Frontal cortex (tissue), 4 donors: ENCODE measurements around the gene PPP1R1C. TPM values are rescaled to one million over a fixed set of nuclear protein-coding genes. Genes with fewer than 3 reads are reported as not detected.
"Not testable (repeated sequence)": the region's sequence is repeated elsewhere in the genome, so short reads cannot be mapped to it uniquely, and the experiment has no call there.

ENCODE experiments used
- DNase-seq, 2 donors: peaks; one replicate each; pipeline ENCODE4 v3.0.0; 2012; ENCODE audit warnings: low spot score in 2 of 2
- FAIRE-seq: peaks from 2 replicates; lab custom pipeline; 2012; peaks lifted over from hg19 to GRCh38; lab: Jason Lieb, UNC
- total RNA-seq: library from RNA; depleted of rRNA; stranded (reverse); fragments of >200 nt; gene quantifications from one replicate; pipeline ENCODE4 v1.2.3, GENCODE V29; 2014
- donor health status: control.
- donor health status: control.
- donor health status: control.

The PPP1R1C gene
- total RNA-seq, 1 donor from 2014 or later = under 0.01 TPM

DNA sequence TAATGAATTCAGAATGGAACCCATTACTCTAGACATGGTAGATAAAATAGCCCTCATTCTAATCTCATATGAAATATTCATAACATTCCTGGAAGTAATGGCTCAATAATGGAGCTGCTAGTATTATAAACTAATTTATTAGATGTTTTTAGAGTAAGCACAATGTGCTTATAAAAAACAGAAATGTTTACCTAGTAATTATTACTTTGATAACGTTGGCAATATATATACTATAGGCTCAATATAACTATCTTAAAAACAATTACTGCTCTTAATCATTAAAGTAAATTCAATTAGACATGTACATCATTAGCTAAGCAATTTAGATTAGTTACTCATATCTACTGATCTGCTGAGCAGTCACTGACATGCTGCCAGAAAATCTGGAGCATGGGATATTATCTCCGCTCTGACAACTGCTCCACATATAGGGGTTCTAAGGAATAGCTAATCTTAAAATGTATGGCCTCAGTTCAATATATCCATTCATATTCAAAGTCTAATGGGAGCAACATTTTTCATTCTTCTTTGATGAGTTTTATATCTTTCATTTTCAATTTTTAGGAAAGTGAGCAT, 19.4 kb downstream of the PPP1R1C start:
- DNase-seq = no peak
- no peak for FAIRE-seq

DNA sequence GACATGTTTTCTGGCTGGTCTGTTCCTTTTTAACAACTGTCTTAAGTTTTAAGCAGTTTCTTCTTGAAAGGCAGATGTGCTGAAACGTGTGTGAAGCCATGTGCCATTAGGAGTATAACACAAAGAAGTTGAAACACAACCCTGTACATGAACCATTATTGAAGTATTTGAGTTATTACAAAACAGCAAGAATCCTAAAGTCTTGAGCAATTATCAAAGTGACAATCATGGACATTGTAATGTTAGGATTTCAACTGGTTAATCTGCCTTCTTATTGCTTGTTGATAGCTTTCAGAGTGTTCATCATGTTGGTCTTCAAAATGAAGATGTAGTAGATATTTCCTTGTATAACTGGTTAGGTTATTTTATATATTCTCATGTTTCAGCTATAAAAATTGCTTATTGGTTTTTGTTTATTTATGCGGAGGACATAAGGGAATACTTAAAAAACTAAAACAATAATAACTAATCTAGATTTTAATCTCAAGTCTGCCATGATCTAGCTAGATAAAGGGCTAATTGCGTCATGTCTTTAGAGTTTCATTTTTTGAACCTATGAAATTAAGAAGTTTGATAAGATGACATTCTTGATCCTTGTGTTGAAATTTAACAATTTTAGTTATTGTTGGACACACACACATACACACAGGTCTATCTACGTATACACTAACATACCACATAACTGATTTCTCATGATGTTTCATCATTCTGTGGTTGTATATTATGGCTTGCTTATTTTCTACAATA, 21.1 kb downstream of the PPP1R1C start:
- DNase-seq (no peak), FAIRE-seq (no peak)

DNA sequence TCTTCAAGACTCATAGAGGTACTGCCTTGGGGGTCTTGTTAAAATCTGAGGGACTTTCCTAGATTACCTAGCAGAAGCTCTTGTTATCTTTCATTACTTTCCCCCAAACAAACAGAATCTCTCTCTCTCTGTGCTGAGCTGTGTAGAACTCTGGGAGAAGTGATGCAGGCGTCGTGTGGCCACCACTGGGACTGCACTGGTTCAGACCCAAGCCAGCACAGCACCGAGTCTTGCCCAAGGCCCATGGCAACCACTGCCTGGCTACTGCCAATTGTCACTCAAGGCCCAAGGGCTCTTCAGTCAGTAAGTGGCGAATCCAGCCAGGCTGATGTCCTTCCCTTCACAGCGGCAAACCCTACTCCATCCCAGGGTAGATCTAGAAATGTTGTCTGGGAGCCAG, 28.6 kb downstream of the PPP1R1C start:
- no peak for DNase-seq
- no peak for FAIRE-seq

DNA sequence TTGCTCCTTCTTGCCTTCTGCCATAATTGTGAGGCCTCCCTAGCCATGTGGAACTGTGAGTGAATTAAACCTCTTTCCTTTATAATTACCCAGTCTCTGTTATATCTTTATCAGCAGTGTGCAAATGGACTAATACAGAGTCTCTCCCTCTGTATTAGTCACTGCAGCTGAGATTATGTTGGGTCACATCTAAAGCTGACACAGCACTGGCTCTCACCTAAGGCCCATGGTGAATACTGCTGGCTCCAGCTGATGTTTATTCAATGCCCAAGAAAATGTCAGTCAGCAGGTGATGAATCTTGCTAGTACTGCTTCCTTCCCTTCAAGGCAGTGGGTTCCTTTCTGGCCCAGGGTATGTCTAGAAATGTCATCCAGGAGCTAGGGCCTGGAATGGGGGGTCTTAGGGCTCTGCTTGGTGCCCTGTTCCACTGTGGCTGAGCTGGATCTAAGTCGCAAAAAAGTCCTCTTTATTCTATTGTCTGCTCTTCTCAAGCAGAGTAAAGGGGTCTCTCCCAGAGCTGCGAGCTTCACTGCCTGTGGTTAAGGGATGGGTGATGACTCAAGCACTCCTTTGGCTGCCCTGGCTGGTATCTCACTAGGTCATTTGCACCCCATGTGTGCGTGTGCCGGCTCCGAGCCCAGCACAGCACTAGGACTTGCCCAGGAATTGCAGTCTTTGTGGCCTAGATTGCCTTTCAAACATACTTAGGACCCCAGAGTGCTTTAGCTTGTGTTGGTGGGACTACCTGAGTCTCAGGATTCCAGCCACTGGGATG, 29.9 kb downstream of the PPP1R1C start:
- no peak for FAIRE-seq
- DNase-seq = no peak

DNA sequence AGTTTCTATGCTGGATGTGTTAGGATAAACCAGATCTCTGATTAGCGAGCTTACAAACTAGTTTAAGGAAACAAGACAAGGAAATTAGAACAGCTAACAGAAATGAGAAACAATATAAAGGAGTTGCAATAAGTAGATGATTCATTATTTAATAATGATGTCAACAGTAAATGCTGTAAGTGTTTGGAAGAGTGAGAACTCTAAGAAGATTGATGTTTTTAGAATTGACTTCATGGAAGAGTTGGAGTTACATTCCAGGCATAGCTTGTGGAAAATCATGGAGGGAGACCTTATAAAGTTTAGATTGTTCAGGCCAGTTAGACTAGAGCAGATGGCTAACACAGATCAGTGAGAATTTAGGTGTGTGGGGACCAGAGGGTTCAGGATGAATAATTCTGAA, 32.6 kb downstream of the PPP1R1C start:
- FAIRE-seq (no peak), DNase-seq (no peak)

DNA sequence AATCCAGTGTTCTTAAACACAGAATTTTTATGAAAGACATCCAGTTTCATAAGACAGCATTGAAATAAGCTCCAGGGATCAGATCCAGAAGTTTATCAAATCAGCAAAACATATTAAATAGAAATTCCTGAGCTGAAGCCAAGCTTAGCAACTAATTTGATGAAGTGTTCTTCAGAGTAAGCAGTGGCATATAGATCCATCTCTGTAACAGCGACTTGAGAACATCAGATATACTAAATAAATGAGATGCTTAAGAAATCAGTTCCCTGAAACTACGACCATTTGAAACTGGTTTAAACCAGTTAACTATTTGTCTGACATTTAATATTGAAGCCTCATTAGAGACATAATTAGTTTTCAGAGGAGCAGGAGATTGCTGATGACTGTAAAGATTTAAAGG, 34.1 kb downstream of the PPP1R1C start:
- FAIRE-seq = no peak
- no peak for DNase-seq

DNA sequence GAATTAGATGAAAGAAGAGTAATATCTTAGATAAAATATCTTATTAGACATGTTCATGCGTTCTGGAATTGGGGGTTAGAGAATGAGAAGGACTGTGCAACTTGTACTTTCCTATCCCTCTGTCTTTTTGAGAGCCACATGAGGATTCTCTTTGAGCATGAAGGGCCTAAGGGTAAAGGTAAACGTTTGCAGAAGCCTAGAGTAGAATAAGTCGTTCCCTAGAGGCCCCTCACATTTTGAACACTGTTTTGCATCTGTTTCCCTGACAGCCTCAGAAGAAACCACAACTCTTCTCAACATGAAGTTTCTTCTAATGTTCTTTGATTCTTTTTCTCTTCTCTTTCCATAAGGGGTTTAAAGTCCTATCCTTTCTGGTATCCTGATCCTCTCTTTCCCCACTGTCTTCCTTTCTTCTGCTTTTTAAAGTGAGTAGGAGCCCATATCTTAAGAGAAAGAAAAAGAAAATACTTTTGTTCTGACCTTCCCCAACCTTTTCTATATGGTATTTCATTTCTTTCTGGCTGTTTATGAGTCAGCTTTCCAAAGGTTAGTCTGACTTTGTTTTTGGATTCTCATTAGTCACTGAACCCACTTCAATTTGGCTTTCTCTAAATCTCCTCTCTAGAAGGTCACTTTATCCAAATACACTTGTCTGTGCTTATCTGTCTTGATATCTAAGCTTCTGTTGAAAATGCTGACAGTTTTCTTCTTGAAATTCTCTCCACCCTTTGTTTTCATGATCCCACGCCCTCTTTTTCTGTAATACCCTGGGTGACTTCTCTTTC, 34.8 kb downstream of the PPP1R1C start:
- DNase-seq = no peak
- FAIRE-seq = no peak

DNA sequence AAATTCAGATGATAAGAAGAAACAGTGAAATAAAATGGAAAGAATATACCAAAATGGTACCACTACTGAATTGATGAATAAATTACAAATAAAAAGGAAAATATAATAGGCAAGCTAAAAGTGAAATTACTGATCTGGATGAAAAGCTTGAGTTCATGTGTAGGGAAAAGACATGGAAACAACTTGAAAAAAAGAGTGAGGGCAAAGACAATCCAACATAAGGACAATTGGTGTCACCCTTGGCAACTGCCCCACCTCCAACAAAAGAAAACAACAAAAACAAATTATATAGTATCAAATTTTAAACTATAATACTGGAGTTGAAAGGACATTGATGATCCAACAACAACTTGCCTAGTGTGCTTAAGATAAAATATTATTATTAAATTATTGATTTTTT, 37.6 kb downstream of the PPP1R1C start:
- no peak for DNase-seq
- FAIRE-seq = no peak

DNA sequence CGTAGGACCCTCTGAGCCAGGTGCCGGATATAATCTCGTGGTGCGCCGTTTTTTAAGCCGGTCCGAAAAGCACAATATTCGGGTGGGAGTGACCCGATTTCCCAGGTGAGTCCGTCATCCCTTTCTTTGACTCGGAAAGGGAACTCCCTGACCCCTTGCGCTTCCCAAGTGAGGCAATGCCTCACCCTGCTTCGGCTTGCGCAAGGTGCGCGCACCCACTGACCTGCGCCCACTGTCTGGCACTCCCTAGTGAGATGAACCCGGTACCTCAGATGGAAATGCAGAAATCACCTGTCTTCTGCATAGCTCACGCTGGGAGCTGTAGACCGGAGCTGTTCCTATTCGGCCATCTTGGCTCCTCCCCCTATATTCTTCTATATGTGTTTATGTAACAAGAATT, 45.2 kb downstream of the PPP1R1C start:
- FAIRE-seq = not testable (repeated sequence)

DNA sequence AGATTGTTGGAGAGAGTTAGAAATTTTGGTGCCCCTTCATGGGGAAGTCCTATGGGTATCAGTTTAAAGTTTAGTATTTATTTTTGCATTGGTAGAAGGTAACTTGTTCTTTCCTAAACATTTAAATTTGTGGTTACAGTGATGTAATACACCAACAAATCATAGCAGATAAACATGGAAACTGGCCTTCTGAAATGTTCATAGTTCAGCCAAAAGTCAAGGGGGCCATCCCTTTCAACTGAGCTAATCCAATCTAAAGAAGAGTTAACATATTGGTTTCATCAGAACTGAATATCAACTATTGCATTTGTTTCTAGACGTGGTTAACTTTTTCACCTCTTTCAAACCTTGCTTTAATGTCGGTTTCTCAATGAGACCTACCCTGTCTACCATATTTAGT, 46.3 kb downstream of the PPP1R1C start:
- DNase-seq (no peak), FAIRE-seq (no peak)

More for the DNA sequence above, 45.2 kb downstream of the PPP1R1C start:
- DNase-seq = not testable (repeated sequence)

DNA sequence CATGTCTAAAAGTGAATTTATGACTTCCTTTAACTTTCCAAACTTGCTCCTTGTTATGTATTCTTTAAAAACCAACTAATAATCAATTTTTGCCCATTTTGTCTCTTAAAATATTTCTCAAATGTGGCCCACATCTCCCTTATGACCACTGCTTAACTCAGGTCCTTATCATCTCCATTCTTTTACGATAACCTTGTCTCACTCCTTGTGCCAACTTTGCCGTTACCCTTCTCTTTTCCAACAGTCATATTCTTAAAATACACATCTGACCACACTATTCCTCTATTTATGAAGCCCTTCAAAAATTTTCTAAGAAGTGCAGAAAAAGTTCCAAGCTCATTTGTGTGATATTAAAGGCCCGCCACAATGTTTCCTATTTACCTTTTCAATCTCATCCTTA, 47.8 kb downstream of the PPP1R1C start:
- FAIRE-seq (no peak), DNase-seq (no peak)

DNA sequence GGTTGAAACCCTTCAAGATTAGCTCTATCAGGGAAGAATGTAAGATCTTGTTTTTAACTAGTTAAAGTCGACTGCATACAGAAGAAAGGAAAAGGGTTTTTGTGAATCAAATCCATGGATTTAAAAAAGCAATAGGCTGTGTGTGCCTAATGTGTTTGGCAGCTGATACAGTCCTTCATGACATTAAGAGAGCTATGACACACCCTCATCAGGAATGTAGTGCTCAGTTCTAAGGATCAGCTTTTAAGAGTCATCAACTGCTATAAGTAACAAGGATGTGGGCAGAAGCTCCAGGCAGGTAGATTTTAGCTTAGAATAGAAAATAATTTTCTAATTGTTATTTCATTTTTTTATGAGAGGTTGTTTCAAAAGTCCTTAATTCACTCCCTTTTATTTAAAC, 52.9 kb downstream of the PPP1R1C start:
- FAIRE-seq = no peak

DNA sequence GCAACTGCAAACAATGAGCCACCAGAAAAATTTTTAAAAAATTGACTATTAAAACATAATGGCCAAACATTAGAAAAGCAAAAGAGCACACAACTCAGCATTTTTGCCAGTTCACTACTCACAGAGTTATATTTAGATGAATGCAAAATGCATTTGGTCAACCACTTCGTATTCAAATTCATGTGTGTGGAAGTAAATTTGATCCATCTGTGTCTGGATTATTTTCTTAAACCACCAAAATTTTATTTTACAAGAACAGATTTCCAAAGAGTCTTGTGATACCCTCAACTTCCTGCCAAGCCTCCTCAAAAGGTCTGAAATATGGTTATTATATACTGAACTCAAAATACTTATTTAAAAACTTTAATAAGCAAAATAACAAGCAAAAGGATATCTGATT, 57.4 kb downstream of the PPP1R1C start:
- no peak for FAIRE-seq
- no peak for DNase-seq

More for the DNA sequence above, 52.9 kb downstream of the PPP1R1C start:
- no peak for DNase-seq

DNA sequence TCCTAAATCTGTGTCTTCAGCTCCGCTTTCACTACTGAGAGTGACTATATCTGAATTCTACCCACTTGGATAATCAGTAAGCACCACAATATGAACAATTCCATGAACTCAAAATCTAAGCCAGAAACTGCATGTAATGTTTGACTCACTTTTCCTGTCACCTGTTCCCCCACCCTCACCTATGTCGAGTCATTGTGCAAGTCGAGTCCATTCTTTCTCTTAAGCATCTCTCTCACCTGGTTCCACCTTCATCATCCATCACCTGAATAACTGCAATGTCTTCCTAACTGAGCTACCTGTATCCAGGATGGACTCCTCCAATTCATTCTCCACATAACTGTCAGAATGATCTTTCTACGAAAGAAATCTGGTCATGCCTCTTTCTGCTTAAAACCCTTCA, 58.2 kb downstream of the PPP1R1C start:
- DNase-seq (no peak), FAIRE-seq (no peak)

DNA sequence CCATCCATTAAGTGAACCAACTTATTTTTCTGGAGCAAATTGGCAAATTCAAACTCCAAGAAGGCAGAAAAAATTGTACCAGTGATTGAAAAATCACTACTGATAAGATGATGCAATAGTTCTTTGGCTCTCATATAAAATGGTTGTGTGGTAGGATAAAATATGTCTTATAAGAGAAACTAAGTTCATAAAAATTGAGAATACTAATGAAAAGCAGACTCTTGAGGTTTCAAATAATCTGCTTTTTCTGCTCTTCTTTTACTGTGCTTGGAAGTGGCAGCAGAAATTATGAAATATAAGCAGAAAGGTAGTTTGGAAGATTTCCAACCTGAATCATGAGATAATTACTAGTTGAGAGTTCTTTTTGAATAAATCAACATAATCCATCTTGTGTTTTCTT, 61.9 kb downstream of the PPP1R1C start:
- DNase-seq (no peak), FAIRE-seq (no peak)

DNA sequence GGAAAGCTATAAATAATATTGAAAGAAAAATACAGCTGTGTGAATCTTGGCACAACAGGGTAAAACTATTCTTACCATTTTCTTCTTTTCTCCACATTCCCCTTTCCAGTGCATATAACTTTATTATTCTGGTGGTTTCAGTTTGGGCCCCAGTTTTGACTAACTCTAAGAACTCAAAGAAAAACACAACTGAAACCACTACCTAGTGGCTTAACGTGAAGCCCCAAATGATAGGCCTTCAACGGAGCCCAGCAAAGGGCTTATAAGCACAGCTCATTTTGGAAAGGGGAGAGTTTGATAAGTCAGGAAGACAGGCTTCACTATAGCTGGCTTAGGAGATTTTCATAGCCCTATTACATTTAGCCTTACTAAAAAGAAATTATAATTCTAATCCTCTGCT, 62.4 kb downstream of the PPP1R1C start:
- DNase-seq (no peak), FAIRE-seq (no peak)

DNA sequence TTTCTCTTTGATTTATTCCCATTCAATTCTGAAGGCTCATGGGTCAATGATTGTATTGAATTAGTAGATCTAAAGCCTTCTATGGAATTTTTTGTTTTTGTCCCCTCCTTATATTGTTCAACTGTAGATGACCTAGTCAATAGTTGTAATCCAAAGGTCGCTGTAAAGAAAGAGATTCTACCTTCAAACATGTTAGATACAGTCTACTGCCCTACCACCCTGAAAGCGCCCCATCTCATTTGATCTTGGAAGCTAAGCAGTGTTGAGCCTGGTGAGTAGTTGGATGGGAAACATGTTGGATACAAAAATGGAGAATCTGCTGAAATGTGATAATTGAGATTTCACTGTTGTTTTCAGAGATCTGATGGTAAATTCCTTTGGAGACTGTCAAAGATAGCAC, 63.0 kb downstream of the PPP1R1C start:
- FAIRE-seq (no peak), DNase-seq (no peak)

DNA sequence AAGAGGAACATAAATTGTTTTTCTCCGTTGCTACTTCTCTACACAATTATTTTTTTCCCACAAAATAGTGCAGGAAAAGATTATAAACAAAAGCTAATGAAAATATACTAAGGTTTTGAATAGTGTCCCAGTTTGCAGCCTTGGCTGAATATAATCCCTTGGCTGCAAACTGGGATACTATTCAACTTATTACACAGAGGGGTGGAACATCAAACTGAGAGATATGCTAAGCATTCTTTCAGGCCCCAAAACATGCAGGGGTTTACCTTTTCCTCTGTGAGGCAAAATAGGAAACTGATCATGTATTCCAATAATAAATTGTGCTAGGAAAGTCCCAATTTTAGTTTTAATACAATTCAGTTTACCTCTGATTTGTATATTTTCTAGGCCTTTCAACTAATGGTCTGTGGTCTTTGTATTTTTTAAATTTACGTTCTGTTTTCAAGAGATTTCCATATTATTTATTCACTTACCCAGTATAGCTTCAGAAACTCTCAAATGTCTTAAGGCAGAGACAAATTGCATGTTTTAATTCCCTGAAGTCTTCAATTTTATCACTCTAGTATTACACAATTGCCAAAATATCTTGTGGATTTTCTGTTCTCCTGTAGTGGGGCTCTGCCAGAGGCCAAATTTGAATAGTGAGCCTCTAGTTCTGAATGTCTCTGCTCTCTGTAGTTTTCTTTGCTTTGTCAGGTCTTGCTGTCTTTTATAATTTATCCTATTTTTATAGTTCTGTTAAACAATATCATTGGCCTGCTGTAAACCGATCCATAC, 63.9 kb downstream of the PPP1R1C start:
- DNase-seq = no peak
- no peak for FAIRE-seq

DNA sequence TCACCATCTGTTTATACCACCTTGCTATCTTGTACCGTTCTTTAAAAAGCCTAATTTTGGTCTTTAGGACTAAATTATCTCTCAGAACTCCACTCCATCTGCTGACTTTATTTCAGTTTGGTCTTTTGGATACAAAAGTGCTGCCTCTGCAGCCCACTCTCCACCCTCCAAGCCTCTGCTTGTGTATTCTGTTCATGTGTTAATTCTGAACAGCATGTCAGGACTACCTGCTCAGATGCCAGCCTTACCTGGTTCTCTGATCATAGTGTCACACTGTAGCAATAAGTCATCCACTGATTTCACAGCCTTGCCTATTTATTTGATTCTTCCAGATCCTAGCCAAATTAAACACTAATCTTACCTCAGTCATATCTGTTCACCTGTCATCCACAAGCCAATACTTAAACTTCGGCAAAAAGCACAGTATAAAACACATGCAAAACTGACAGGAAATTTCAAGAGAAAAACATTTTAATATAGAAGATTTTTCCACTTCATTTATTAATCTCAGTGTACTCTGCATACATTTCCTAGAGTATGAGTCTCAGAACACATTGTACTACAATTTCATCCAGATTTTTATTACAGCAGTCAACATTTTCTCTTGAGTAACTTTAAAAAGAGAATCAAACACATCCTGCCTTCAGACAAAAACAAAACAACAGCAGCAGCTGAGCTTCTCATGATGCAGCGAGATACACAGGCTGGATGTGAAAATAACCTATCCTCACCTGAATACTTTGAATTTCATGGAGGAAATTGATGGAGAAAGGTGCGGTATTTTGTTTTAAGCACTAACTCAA, 64.9 kb downstream of the PPP1R1C start:
- DNase-seq (no peak), FAIRE-seq (no peak)
